Dermis blood vessel endothelial cell (primary cell): ENCODE data around the gene WIZ. TPM values are rescaled to one million over a fixed set of nuclear protein-coding genes. Genes with fewer than 3 reads are reported as not detected.

Experiments used
- DNase-seq: peaks from one replicate; pipeline ENCODE4 v3.0.0; 2010
- total RNA-seq: library from RNA; depleted of rRNA; stranded (reverse); fragments of >200 nt; gene quantifications from 2 replicates; pipeline ENCODE4 v1.2.3, GENCODE V29; 2014

WIZ gene
- total RNA-seq, 1 donor from 2014 or later, result 9.2 TPM

DNA sequence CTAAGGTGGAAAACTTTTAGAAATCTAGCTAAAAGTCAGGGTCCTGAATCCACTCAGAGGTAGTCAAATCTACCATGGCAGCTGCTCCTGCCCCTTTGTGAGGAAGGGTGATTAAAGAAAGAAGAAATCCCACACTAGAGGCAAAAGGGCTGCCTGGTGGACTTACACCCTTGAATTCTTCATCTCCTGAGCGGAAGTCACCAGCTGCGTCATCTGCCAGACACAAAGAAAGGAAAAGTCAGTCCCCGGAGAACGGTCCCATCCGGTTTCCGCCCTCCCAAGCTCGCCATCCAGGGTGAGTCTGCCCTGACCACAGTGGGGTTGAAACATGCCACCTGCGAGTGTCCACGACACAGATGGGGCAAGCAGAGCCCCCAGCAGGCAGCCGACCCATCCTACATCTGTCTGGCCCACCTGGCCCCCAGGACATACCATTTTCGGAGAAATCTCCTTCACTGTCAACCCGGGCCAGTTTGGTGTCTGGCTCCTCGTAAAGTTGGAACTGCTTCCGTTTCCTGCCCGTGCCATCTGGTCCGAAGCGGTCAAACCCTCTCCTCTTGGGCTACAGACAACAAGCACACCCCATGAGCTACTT, 77.9 kb downstream of the WIZ start:
- DNase-seq, result peak; percentile 71

DNA sequence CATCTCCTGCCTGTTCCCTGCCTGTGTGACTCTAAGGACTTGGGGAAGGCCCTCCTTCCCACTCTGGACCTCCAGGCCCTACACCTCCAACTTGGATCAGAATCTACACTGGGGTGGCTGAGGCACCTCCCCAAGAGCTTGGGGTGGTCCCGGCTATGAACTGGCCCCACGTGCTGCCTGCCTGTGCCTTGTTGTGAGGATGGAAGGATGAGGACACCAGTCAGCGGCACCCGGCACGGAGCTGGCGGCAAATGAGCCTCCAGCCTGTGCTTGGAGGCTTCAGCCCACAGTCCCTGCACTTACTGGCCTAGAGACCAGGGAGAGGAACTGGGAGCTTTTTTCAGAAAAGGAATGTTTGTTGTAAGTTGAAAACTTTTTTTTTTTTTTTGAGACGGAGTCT, 78.6 kb downstream of the WIZ start:
- DNase-seq, result no peak

Other genes starting within 250 kb of the WIZ start
- gene NOTCH3, start 249.0 kb downstream of the WIZ start, total RNA-seq, result 0.84 and 2.0 TPM in 2 replicates
- under 0.01 and 0.09 TPM in 2 replicates for gene EPHX3, start 217.5 kb downstream of the WIZ start, total RNA-seq
- 10.9 and 21.3 TPM in 2 replicates for gene BRD4, start 117.4 kb downstream of the WIZ start, total RNA-seq
- 19.9 and 24.2 TPM in 2 replicates for gene AKAP8, start 70.2 kb downstream of the WIZ start, total RNA-seq
- 49.0 and 70.8 TPM in 2 replicates for gene AKAP8L, start 31.0 kb downstream of the WIZ start, total RNA-seq
- 24.0 and 24.8 TPM in 2 replicates for gene RASAL3, start 14.6 kb upstream of the WIZ start, total RNA-seq
- 0.05 TPM in 1 of 2 replicates, not detected in the other for gene PGLYRP2, start 29.5 kb upstream of the WIZ start, total RNA-seq
- gene CYP4F22, start 58.6 kb upstream of the WIZ start, total RNA-seq, result not detected in 2 replicates
- not detected in 2 replicates for gene CYP4F8, start 165.3 kb upstream of the WIZ start, total RNA-seq
- gene CYP4F3, start 190.9 kb upstream of the WIZ start, total RNA-seq, result not detected in 2 replicates
- not detected in 2 replicates for gene CYP4F12, start 223.1 kb upstream of the WIZ start, total RNA-seq